ENCODE measurements around the gene CCR5.

The CCR5 gene

DNA sequence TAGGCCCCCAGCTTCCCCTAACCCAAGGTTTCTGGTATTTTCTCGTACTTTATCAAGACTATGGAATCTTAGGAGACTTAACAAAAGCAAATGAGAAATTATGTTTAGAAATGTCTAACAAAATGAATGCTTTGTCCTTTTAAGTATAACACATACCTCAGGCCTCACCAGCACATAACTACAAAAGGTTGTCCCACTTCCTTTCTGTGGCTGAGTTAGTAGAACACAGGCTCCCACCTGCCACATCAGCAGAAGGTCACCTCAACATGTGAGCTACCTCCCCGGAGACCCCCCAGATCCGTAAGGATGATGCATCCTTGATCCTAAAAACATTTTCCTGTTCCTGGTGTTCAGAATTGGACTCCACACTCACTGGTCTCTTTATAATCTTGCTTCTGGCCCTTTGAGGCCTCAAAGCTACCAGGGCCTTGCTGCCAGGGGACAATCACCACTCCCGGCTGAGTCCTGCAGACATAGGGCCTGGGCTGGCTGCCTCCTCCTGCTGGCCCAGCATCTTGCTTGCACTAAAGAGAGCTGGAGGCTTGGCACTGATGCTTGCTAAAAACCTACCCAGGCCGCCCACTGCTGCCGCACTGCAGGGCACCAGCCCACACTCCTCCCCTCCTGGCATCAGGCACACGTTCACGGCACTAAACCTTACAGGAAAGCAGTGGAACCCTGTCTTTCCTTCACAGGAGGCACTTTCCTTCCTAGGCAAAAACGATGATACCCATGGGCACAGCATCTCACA, 39.2 kb downstream of the CCR5 start:
- DNase-seq, result no peak

GRCh38 chr3:46410669-46411068, 39.9 kb downstream of the CCR5 start:
- no peak for DNase-seq

- DNase-seq, result no peak
Measured at GRCh38 chr3:46411271-46411670, 40.5 kb downstream of the CCR5 start.

GRCh38 chr3:46412786-46413298, 42.1 kb downstream of the CCR5 start:
- DNase-seq, result no peak

DNA sequence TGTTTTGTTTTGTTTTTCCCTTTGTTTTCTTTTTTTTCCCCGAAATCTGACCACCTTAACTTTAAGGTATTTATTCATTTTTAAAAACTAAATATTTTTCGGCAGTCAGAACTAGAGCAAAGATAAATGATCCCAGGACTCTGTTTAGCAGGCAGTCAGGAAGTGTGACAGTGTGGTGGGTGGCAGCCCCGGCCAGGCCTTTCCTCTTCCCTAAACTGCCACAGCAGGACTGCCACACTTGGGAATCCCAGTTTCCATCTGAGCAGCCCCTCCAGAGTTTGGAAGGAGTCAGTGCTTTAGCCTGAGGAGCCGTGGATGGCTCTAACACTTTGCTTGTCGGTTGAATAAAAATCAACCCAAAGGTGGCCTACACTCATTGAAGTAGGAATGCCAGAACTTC, 43.2 kb downstream of the CCR5 start:
- no peak for DNase-seq

DNA sequence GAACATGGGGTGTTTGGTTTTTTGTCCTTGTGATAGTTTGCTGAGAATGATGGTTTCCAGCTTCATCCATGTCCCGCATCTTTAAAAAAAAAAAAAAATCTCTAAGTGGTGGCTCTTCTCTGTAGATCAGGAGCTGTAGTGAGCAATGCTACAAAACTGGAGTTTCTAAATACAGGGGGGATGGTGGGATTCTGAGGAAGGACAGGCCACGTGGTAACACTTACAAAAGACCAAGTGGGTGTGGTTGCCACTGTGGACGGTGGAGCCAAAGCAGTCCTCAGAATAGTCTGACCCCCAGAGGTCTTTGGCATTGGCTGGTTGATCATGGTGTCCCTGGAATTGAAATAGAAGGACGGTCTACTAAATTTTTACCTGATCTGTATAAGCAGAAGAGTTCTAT, 44.0 kb downstream of the CCR5 start:
- no peak for DNase-seq

GRCh38 chr3:46416125-46416810, 45.5 kb downstream of the CCR5 start:
- DNase-seq, result no peak

DNA sequence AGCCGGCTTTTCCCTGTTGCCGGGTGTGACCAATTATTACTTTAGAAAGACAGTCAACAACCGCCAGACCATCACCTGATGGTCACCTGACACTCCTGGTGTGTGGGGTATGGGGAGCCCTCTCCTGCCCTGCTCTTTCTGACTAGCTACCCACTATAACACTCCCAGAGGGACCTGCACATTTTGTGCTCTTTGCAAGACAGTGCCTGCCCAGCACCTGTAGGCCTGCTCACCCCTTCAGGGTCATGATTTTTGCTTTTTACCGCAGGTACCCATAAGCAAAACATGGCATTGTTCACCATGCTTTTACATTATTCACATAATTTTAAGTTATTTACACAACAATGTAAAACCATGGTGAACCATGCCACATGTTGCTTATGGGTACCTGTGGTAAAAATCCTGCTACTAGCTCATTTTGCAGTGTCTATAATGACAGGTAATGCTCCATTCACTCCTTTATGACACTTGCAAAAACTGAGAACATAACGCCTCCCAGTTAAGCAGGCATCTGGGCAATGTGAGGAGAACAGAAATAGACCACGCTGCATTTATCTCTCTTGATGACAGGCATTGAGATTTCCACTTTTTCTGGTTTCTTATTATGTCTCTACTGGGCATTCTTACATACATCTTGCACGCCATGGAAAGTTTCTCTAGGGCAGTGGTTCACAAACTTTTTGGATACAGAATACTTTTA, 46.2 kb downstream of the CCR5 start:
- no peak for DNase-seq

DNA sequence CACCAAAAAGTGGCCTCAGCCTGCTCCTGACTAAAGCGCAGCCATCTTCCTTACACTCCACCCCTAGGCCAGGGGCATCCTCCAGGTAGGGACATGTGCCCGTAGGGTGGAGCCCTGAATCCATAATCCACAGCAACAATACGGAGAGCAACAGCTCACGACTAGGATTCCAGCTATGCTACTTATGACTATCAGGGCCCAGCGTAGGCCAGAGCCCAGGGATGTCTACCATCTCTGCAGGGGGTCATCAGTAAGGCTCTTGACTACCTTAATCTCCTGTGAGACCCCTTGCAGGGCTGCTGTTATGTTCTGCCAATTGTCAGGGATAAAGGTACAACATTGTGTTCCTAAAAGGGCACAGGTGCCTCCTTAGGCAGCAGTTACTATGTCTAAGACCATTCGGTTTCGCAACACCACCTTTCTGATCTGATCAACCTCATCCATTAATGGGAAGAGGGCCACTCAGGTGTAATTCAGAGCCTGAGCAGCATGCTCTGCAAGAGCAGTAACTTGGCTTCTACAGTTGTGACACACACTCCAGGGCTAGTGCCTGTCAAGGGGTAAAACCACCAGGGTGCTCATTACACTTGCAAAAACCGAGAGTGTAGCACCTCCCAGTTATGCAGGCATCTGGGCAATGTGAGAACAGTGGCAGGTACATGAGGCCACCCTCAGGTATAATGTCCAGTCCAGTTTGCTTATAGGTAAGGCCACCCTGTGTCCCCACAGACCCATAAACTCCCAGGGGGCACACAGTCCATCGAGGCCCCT, 47.3 kb downstream of the CCR5 start:
- no peak for DNase-seq

DNA sequence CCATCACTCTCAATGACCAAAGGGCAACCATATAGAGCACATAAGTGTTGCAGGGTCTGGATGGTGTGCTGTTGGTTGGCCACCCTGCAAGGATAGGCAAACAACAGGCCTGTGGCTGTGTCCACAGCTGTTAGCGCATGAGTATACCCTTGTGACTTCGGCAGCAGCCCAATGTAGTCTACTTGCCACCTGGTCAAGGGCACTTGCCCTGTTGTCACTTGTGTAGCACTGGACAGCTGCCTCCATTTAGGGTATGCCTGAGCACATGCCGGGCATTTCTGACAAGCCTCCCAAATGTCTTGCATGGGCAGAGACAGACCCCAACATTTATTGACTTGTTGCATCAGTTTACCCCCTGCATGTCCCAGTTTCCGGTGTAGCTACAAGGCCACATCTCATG, 49.1 kb downstream of the CCR5 start:
- no peak for DNase-seq

DNA sequence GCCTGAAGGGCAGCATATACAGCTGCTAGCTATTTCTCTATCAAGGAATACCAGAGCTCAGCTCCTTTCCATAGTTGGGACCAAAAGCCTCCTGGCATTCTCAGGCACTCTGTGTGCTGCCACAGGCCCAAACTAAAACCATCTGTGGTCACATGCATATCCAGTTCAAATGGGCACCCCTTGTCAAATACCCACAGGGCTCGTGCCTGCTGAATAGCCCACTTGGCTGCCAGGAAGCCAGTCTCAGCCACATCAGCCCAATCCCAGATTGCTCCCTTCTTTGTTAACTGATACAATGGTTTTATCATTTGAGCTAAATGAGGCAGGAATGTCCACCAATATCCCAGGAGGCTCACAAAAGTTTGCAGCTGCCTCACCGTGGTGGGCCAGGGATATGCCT, 50.2 kb downstream of the CCR5 start:
- DNase-seq, result no peak

DNA sequence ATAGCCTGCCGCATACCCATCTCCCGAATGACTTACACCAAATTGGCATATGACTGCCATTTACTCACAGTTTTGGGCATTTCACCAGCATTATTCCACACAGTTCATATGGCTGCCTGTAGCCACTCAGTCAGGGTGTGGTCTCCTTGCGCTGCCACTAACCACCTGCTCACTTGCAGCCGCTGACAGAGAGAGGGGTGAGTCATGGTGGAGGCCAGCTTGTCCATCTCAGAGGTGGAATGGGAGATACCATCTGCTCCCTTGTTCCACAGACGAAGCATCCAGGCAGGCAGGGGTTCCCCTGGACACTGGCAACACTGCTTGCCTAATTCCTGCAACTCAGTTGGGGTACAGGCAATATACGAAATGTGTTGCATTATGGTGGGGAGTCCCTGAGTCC, 51.9 kb downstream of the CCR5 start:
- DNase-seq, result peak; percentile 33

DNA sequence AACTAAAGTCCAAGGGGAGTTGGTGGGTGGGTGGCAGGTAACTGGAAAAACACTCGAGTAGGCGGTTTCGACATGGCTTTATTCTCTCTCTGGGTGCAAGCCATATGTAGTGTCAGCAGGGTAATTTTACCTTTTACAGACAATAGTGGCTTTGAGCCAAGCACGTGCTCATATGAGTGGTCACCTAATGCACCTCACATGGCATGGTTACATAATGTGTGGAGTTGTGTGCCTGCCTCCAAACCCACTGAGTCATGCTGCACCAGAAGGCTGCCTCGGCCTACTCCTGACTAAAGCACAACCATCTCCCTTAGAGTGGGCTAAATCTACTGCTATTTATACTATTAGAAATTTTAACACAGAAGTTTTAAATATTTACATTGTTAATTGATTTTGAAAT, 52.8 kb downstream of the CCR5 start:
- no peak for DNase-seq

All from 8988T (cell line).